Cerebellar nuclear complex (tissue), 1 donor: Measurements from ENCODE around the gene ITGA2.
"Not testable (repeated sequence)": the region's sequence is repeated elsewhere in the genome, so short reads cannot be mapped to it uniquely, and the experiment has no call there.

Experiments
- DNase-seq, 2 experiments: peaks; one replicate each; lab custom pipeline; 2025; lab: John Stamatoyannopoulos, UW

ITGA2 gene

GRCh38 chr5:53100606-53101005 is 111.5 kb downstream of the ITGA2 start:
- no peak for DNase-seq

GRCh38 chr5:53105611-53106300 is 116.6 kb downstream of the ITGA2 start:
- DNase-seq: no peak

- DNase-seq: no peak
These were observed 119.9 kb downstream of the ITGA2 start for GRCh38 chr5:53109056-53109442.

- DNase-seq: peak; percentile 2 to 62
These were observed 120.4 kb downstream of the ITGA2 start, which contains the start of gene MOCS2 for GRCh38 chr5:53109443-53110127. TSS of gene MOCS2 (minus strand) at chr5:53109757. CDS start at chr5:53107174, 2,583 bp downstream.

DNA sequence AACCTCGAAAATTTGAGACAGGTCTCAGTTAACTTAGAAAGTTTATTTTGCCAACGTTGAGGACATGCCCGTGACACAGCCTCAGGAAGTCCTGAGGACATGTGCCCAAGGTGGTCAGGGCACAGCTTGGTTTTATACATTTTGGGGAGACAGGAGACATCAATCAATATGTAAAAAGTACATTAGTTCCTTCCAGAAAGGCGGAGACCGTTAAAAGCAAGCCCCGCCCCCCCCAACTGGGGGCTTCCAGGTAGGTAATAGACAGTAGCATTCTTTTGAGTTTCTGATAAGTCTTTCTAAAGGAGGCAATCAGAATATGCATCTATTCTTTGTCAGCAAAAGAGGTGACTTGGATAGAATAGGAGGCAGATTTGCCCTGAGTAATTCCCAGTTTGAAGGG is 121.0 kb downstream of the ITGA2 start:
- no peak for DNase-seq

GRCh38 chr5:53111139-53111538 is 122.0 kb downstream of the ITGA2 start:
- no peak for DNase-seq

DNA sequence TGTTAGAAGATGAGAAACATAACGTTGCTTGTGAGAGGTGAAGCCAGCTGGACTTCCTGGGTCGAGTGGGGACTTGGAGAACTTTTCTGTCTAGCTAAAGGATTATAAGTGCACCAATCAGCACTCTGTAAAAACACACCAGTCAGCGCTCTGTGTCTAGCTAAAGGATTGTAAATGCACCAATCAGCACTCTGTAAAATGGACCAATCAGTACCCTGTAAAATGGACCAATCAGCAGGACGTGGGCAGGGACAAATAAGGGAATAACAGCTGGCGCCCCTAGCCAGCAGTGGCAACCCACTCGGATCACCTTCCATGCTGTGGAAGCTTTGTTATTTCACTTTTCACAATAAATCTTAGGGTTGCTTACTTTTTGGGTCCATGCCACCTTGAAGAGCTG is 123.2 kb downstream of the ITGA2 start:
- not testable (repeated sequence) for DNase-seq

DNA sequence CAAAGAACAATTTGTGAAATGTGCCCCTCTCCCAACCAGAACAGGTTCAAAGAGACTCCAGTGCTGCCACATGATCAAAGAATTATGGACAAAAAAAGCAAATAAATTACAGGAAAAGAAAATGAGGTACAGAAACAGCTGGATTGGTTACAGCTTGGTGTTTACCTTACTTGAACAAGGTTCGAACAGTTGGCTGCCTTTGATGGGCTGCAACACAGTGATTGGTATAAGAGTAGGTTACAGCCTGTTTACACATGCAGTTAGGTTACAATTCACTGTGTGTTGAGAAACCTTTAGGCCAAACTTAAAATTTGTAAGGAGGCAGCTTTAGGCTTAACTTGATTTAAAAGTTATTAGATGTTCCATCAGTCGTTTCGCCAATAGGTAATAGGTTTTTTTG is 123.8 kb downstream of the ITGA2 start:
- no peak for DNase-seq

DNA sequence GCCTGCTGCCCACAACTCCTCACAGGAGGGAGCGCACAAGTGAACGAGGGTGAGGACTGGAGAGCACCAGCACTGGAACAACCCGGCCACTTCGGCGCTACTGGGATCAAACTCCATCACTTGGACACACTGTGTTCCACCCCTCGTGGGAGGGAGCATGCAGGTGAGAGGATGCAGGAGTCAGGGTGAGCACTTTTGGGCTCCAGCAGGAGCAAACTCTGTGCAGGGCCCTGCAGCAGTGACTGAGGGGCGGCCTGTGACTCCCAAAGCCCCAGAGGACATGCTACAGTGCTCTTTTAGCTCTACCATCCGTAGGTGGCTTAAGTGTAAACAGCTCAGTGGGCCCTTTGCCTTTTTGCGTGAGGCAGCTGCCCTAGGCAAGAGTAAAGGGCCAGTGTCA is 124.8 kb downstream of the ITGA2 start:
- no peak for DNase-seq

DNA sequence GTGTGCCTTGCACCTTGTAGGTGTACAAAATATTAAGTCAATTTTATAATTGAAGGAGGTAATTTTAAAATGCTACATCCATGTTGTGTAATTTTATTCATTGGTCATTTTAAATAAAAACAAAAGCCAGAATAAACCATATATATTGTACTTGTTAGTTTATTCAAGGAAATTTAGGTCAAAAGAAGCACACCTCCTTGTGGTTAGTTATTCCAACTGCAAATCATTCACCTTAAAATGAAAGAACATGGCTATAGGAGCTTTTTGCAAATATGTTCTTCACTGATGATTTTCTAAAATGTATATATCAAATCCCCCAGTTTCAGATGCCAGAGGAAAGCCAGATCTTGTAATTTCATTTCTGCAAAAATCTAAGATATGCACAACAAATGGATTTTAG is 125.8 kb downstream of the ITGA2 start:
- DNase-seq: no peak

DNA sequence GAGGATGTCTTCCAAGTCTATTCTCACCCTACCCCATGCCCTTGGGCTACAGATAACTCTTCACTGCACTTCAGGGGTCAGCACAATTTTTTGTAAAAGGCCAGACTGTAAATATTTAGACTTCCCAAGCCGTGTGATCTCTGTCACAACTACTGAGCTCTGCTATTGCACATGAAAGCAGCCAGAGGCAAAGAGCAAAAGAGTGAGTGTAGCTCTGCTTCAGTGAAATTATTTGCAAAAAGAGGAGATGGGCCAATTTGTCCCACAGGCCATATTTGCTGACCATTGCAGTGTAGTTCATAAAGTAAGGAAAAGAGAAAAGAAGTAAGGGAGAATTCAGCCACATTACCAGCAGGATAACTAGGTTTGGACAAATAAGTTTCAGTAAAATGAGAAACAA is 127.4 kb downstream of the ITGA2 start:
- DNase-seq: no peak

DNA sequence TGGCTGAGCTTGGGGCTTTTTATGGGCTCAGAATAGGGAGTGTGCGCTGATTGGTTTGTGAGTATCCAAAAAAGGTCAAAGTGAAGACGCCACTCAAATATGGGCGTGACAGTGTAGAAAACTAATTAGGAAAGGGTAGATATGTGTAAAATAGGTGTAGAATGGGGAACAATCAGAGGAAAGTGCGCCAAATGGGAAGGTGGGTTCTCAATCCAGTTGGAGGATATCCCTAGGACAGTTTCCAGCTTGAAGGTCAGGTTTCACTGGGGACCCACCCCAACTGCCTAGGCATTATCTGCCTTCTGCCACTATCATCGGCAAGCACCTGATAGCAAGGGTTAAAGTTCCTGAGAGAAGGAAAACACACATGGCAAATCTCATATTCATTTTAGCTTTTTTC is 129.7 kb downstream of the ITGA2 start:
- no peak for DNase-seq

DNA sequence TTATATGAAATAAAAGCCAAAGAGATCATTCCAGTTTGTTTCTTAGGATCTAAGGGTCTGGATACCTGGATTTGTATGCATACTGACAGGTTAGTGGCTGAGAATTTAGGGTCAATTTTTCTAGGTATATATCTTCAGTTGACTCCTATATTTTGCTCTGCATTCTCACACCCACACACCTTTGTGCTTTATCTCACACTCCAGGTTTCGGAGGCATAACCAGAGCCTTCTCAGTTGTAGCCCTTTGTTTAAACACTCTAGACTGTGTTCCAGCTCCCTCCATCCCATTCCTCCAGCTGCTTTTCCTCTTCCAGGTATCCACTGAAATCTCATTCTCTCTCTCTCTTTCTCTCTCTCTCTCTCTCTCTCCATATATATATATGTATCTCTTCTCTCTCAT is 131.0 kb downstream of the ITGA2 start:
- no peak for DNase-seq

DNA sequence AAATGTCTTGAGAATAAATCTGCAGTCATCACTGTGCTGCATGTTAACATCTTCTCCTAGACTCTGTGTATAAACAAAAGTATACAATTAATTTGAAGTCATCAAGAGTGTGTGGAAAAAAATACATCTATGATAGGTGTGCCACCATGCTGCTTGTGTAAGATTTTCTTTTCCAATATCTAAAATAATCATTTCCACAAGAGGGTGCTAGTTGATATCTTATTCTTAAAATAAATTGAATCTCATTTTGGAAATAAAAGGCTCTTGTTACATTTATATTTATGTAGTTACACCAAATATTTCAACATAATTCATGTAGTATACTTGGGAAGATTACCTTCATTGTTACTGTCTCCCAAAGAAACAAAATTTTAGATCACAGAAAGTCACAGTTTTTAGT is 134.6 kb downstream of the ITGA2 start:
- DNase-seq: no peak

- DNase-seq: no peak
These were observed 137.4 kb downstream of the ITGA2 start for GRCh38 chr5:53126521-53126920.

GRCh38 chr5:53127107-53127506 is 138.0 kb downstream of the ITGA2 start:
- DNase-seq: no peak

GRCh38 chr5:53128481-53128880 is 139.3 kb downstream of the ITGA2 start:
- no peak for DNase-seq

DNA sequence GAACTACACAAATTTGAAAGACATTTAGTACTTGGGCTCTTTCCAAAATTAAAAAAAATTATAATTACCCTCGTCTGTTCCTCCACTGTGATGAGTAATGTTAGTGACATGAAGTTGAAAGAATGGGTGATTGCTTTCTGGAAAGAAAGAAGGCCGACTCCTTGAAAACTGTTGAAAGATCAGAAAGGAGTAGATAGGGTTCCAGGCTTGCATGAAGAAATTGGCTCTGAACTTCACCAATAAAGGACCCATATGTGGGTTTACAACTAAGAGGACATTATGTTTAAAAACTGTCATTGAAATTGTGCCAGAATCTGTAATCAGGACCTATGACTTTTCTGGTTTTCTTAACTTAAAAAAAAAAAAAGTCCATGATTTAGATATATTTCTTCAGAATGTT is 141.1 kb downstream of the ITGA2 start:
- no peak for DNase-seq

DNA sequence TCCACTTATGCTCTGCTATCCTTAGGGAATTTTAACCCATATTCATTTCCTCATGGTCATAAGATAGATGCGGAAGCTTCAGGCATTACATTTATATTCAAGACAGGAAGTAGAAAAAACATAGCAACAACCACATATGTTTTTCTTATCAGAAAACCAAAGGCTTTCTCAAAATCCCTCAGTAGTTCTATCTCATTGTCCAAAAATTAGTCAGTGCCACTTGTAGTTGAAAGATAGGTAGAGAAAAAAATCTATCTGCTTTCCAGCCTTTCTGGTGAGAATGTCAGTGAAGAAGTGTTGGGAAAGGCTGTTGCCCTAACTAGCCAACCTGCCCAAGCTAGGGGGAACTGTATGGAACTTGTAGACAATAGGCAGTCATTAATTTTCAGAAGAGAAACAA is 143.9 kb downstream of the ITGA2 start:
- DNase-seq: no peak
